ENCODE results near the gene MEI4.
"Not testable (repeated sequence)": the region's sequence is repeated elsewhere in the genome, so short reads cannot be mapped to it uniquely, and the experiment has no call there.

Gene MEI4

DNA sequence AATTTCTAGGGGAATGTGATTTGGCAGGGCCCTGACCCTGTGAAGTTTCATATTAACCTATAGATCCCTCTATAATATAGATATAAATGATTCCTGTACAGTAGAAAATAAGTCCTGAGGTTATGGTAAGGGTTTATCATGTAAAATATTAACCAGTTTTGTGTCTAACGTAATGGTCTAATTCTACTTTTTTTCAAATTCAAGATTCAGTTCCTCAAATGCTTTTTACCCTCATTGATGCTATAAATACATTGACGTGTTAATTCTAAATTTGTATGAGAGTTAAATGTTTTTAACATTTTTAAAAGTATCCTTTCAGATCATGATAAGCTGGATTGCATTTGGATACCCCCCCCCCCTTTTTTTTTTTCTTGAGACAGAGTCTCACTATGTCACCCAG is 169.4 kb downstream of the MEI4 start:
- DNase-seq, result no peak

GRCh38 chr6:77825204-77825603 is 172.4 kb downstream of the MEI4 start:
- DNase-seq, result no peak

DNA sequence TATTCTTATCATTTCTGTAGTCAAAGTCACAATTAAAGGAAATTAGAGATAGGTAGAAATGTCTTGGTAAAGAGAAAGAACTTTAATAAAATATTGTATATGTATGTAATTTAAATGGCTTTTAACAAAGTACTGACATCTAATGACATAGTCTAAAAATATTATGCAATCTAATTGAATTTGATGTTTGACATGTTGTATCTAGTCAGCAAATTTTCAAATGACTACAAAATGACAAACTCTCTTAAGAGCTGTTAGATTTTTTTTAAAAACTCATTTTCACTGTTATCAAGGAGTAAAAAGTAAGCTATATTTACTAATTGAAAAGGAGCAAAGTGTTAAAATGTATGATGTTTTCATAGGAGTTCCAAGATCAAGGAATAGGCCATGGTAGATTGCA is 176.9 kb downstream of the MEI4 start:
- DNase-seq, result no peak

GRCh38 chr6:77833749-77834148 is 180.9 kb downstream of the MEI4 start:
- not testable (repeated sequence) for DNase-seq

DNA sequence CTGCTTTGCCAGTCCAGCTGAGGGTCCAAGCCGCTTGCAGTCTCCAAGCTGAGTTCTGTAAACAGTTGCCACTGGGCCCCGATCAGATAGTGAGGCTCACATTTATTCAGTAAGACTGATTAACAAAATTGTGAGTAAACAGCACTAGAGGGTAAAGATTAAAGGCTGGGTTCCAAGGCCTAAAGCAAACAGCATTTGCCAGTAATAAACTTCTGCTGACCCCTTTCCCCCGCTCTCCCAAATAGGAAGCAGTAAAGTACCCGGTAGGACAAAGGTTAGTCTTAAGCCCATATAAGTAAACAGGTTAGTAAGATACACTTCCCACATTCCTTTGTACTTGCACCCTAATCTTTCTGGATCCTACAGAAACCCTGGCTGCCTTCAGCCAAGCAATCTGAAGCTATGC is 181.8 kb downstream of the MEI4 start:
- DNase-seq, result no peak

DNA sequence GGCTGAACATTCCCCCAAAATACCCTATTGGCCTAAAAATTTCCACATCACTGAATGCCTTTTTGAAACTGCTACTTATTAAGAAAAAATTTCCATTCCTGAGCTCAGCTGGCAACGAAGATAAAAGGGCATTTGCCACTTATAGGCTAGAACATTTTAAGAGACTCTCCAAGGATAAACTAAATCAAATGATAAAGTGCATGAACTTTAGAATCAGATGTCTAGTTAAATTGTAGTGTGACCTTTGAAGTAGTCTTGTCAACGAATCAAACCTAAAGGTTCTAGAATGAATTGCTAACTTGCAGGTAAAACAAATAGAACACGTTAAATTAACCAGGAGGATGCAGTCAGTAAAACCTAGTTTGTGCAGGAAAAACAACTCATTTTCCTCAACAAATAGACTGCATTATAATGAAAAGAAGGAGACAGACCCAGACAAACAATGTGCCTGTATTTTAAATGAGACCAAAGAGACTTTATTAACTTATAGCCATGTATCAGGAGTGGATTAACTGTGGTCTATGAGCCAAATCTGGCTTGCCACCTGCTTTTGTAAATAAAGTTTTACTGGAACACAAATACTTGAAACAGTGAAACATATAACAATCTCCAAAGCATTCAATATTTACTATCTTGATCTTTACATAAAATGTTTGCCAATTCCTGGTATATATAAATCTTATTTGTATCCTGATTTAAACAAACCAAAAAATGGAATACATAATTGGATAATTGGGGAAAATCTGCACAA is 184.4 kb downstream of the MEI4 start:
- DNase-seq, result no peak

- no peak for DNase-seq
Measured at GRCh38 chr6:77839292-77839691, 186.5 kb downstream of the MEI4 start.

DNA sequence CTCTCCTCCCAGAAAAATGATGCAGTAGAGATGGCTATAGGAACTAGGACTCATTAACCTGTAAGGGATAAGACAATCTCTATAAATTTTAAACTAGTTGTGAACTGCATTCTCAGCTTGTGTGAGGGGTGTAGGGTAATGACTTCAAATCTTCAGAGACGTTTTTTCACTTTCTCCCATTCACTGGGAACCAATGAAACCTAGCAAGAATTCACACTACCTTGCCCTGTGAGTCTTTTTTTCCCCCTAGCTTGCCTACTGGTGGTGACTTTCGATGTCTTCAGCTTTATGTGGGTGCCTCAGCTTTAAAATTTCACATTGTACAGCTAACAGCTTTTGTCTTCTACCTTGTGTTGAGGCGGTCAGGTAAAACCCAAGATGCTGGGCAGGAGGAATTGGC is 192.0 kb downstream of the MEI4 start:
- no peak for DNase-seq

- no peak for DNase-seq
Measured at GRCh38 chr6:77853401-77853800, 200.6 kb downstream of the MEI4 start.

DNA sequence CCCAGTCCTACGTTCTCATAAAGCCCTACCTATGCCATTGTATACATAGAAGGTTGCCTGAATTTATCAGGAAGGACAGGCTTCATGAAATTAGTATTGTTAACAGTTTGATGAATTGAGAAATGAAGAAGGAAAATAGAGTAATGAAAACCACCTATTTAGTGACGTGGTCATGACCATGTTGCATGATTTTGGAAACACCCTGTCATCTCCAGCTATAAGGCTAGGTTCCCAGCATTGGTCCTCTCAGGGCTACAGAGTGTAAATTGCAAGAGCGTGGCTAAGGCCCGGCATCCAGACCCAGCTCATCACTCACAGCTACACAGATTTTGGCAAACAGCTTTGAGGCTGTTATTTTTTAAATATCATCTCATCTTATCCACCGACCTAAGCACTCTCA is 203.6 kb downstream of the MEI4 start:
- no peak for DNase-seq

DNA sequence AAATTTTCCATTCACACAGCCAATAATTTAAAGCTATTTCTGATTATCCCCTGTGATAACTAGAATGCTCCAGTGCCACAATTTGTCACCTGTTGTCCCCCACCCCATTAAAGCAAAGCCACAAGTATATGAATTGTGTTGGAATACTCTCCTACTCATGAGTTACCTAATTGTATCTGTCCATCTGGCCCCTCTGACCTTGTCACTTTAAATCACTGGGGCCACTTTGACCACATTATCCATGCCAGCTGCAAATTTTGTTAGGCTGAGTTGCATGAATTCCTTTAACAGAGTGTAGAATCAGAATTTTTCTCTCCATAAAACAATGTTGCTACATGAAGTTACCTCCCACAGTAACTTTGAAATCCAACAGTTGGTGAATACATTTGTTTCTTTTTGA is 204.6 kb downstream of the MEI4 start:
- DNase-seq, result no peak

DNA sequence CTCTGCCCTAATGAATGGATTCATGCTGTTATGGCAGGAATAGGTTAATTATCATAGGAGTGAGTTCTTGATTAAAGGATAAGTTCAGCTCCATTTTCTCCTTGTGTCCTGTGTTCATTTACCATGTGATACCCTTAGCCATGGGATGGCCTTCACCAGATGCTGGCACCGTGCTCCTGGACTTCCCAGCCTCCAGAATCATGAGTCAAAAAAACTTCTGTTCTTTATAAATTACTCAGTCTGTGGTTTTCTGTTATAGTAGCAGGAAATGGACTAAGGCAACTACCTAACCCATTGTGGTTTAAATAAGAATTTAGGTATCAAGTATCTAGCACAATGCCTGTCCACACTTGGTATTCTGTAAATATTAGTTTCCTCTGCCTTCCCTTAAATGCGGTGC is 223.5 kb downstream of the MEI4 start:
- no peak for DNase-seq

- DNase-seq, result no peak
Measured at GRCh38 chr6:77879527-77879926, 226.7 kb downstream of the MEI4 start.

GRCh38 chr6:77880501-77880900 is 227.7 kb downstream of the MEI4 start:
- no peak for DNase-seq

- no peak for DNase-seq
Measured at GRCh38 chr6:77883851-77884250, 231.0 kb downstream of the MEI4 start.

DNA sequence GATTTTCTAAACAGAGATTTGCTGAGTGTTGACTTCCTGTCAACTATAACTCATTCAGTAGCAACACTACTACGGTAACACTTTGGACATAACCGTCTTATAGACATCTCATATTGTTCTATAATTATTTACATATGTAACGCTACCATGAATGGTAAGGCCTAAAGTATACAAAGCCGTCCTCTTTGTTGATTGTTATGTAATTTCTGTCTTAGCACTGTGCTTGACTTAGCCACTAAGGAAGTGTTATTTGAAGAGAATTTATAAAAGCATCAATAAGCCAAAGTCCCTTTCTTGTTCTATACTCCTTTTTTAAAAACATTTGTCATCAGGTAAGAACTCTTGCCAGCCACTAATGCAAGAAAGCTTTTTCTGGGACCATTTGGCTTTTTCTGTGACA is 240.6 kb downstream of the MEI4 start:
- no peak for DNase-seq

DNA sequence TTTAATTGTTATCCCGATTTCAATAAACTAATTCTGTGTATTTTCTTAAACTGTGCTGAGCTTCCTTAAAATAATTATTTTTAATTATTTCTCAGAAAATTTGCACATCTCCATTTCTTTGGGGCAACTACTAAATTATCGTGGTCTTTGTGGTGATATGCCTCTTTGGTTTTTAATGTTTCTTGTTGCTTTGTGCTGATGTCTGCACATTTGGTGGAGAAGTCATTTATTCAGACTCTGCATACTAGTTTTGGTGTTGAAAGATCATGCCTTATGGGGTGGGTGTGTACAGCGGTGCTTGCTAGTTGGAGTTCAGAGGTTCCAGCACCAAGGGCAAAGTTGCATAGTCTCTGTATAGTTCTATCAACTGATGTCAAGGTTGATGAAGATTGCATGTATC is 253.2 kb downstream of the MEI4 start:
- no peak for DNase-seq

- no peak for DNase-seq
Measured at GRCh38 chr6:77910826-77911225, 258.0 kb downstream of the MEI4 start.

GRCh38 chr6:77926198-77926751 is 273.4 kb downstream of the MEI4 start:
- no peak for DNase-seq

DNA sequence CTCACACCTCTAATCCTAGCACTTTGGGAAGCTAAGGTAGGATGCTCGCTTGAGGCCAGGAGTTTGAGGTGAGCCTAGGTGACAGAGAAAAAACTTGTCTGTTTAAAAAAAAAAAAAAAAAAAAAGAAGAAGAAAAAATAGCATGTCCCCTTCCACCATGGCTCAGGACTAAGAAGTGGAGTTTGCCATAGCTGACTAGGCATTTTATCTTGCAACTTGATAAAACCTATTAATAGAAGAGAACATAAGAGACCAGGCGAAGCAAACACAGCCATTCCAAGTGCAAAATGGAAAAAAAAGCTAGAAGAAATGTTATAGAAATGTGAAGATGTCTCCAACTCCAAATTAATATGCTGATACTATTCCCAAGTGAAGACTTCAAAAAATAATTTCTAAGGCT is 277.5 kb downstream of the MEI4 start:
- DNase-seq, result no peak

- no peak for DNase-seq
Measured at GRCh38 chr6:77930952-77931351, 278.1 kb downstream of the MEI4 start.

DNA sequence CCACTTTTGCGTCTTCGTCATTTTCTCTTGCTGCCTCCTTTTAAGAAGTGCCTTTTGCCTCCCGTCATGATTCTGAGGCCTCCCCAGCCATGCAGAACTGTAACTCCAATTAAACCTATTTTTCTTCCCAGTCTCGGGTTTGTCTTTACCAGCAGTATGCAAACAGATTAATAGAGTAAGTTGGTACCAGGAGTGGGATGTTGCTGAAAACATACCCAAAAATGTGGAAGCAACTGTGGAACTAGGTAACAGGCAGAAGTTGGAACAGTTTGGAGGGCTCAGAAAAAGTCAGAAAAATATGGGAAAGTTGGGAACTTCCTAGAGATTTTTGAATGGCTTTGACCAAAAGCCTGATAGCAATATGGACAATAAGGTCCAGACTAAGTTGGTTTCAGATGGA is 309.2 kb downstream of the MEI4 start:
- DNase-seq, result no peak

DNA sequence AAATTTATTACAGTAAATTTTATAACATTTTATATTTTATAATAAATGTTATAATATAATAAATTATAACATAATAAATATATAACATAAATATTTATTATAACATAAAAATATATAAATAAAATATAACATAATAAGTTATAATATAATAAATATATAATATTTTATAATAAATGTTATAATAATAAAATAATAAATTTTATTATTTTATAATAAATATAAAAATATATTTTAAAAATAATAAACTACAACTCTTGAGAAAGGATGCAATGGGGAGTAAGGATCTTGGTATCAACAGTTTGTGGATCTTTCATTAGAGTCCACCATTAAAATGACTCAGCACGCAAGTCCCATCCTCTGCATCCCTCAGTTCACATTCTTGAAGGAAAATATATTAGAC is 312.6 kb downstream of the MEI4 start:
- DNase-seq, result no peak

DNA sequence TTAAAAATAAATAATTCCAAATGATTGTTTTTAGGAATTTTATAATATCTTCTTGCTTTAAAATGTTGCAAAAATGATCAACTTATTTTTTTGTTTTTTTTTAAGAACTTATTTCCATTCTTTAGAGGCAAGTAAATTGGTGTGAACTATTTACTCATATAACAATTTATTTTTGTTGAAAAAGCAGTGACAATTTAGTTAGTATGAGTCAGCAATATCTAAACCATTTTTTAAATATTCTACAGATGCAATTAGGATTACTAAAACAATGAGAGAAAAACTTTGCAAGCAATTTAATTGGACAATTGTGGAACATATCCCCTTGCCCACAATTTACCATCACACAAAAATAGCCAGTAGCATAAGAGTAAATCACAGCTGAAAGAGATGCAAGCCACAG is 319.5 kb downstream of the MEI4 start:
- no peak for DNase-seq
